ENCODE measurements around the gene LRG1. TPM values are rescaled to one million over a fixed set of nuclear protein-coding genes. Genes with fewer than 3 reads are reported as not detected.

LRG1 gene
- polyA plus RNA-seq, 1 donor from 2014 or later, result not detected

DNA sequence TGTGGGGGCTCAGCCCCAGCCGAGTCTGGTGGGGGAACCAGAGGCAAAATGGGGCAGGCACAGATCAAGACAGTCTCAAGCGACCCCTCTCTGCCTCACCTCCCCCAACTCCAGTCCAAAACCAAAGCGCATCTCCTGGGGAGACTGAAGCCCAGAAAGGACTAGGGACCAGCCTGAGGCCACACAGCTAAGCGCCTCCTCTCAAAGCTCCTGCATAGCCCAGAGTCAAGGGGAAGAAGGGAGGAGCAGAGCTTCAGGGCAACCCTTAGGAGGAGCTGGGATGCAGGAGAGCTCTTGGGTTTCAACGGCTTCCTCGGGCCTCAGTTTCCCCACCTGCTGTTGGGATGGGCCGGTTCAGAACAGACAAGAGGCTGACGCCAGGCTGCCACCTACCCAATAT, 39.6 kb upstream of the LRG1 start:
- H3F3A ChIP-seq (ENCODE audit: insufficient read depth, low read length, poor library complexity, severe bottlenecking), result no peaks in the 10 kb centered on the region
- H2AFZ ChIP-seq (ENCODE audit: low read depth, low read length), result no peak overlapping the region
- no peak overlapping the region for H3K4me2 ChIP-seq (ENCODE audit: low read length)
- H3K4me3 ChIP-seq (ENCODE audit: low read length), result peak overlapping the region; percentile 92
- no peak overlapping the region for H3K27ac ChIP-seq (ENCODE audit: low read length)
- no peak for TF ChIP-seq RAD21 (conservative IDR thresholded peaks at IDR 0.05)
- H3K9me2 ChIP-seq (ENCODE audit: insufficient read depth, low read length), result no peaks in the 10 kb centered on the region
- no peaks in the 10 kb centered on the region for H3K36me3 ChIP-seq (ENCODE audit: insufficient read depth, low read length)
- peaks cover 11% of the 10 kb centered on the region for H3K79me2 ChIP-seq (replicated peaks; ENCODE audit: insufficient read depth, low read length)
- no peaks in the 10 kb centered on the region for H3K27me3 ChIP-seq (ENCODE audit: insufficient read depth, low read depth, low read length)
- no peak overlapping the region for H3K9ac ChIP-seq (ENCODE audit: low read length)
- H3K9me3 ChIP-seq (ENCODE audit: low read length), result no peaks in the 10 kb centered on the region
- peaks cover 17% of the 10 kb centered on the region for H4K20me1 ChIP-seq (ENCODE audit: insufficient read depth)

DNA sequence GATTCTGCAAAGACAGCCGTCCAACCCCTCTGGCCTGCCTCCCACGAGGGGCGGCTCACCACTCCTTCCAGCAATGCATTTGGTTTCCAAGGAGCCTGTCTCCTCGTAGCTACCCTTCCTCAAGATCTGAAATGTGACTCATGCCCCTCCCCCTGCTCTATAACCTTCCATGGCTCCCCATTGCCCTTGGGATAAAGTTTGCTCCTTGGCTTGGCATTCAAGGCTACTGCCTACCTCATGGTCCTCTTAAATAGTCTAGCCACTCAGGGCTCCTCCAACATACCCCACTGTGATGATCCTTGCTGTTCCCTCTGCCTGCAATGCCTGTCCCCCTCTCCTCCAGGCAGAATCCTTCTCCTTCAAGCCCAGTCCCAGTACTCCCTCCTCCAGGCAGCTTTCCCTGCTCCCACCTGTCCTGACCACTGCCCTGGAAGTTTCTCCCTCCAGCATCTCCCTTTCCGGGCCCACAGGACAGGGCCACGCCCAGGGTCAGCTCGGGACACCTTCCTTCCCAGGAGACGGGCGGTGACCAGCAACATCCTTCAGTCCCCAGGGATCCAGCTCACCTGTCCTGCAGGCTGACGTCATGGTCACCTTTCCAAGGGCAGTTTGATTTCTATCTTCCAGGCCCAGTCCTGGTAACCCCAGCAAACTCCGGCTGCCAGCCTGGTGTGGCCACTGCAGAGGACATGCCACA, 38.9 kb upstream of the LRG1 start:
- Histone ChIP-seq H2AFZ (ENCODE audit: low read depth, low read length) (no peak overlapping the region), H3K9me2 (ENCODE audit: insufficient read depth, low read length) (no peaks in the 10 kb centered on the region), H4K20me1 (ENCODE audit: insufficient read depth) (peaks cover 17% of the 10 kb centered on the region), H3K4me2 (ENCODE audit: low read length) (no peak overlapping the region), H3K79me2 (replicated peaks; ENCODE audit: insufficient read depth, low read length) (peaks cover 11% of the 10 kb centered on the region), H3K4me3 (ENCODE audit: low read length) (peak overlapping the region; percentile 92), H3K9ac (ENCODE audit: low read length) (no peak overlapping the region), H3F3A (ENCODE audit: insufficient read depth, low read length, poor library complexity, severe bottlenecking) (no peaks in the 10 kb centered on the region), H3K27ac (ENCODE audit: low read length) (no peak overlapping the region), H3K36me3 (ENCODE audit: insufficient read depth, low read length) (no peaks in the 10 kb centered on the region), H3K9me3 (ENCODE audit: low read length) (no peaks in the 10 kb centered on the region), H3K27me3 (ENCODE audit: insufficient read depth, low read depth, low read length) (no peaks in the 10 kb centered on the region)
- no peak for TF ChIP-seq EZH2 (IDR thresholded peaks at IDR 0.05; ENCODE audit: borderline replicate concordance, insufficient read depth, low read length, poor library complexity, severe bottlenecking)
- TF ChIP-seq RAD21 (conservative IDR thresholded peaks at IDR 0.05), result no peak
- TF ChIP-seq SMC3 (conservative IDR thresholded peaks at IDR 0.05; ENCODE audit: poor library complexity), result no peak
- no peak for TF ChIP-seq MXI1 (conservative IDR thresholded peaks at IDR 0.05; ENCODE audit: poor library complexity, severe bottlenecking)
- TF ChIP-seq TAF1 (IDR thresholded peaks at IDR 0.05; ENCODE audit: low read depth), result no peak
- TF ChIP-seq EP300 (conservative IDR thresholded peaks at IDR 0.05; ENCODE audit: poor library complexity, severe bottlenecking), result no peak
- TF ChIP-seq, protein P1, sequence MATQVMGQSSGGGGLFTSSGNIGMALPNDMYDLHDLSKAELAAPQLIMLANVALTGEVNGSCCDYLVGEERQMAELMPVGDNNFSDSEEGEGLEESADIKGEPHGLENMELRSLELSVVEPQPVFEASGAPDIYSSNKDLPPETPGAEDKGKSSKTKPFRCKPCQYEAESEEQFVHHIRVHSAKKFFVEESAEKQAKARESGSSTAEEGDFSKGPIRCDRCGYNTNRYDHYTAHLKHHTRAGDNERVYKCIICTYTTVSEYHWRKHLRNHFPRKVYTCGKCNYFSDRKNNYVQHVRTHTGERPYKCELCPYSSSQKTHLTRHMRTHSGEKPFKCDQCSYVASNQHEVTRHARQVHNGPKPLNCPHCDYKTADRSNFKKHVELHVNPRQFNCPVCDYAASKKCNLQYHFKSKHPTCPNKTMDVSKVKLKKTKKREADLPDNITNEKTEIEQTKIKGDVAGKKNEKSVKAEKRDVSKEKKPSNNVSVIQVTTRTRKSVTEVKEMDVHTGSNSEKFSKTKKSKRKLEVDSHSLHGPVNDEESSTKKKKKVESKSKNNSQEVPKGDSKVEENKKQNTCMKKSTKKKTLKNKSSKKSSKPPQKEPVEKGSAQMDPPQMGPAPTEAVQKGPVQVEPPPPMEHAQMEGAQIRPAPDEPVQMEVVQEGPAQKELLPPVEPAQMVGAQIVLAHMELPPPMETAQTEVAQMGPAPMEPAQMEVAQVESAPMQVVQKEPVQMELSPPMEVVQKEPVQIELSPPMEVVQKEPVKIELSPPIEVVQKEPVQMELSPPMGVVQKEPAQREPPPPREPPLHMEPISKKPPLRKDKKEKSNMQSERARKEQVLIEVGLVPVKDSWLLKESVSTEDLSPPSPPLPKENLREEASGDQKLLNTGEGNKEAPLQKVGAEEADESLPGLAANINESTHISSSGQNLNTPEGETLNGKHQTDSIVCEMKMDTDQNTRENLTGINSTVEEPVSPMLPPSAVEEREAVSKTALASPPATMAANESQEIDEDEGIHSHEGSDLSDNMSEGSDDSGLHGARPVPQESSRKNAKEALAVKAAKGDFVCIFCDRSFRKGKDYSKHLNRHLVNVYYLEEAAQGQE (IDR thresholded peaks at IDR 0.05; ENCODE audit: borderline replicate concordance), result no peak
- TF ChIP-seq, protein P2, sequence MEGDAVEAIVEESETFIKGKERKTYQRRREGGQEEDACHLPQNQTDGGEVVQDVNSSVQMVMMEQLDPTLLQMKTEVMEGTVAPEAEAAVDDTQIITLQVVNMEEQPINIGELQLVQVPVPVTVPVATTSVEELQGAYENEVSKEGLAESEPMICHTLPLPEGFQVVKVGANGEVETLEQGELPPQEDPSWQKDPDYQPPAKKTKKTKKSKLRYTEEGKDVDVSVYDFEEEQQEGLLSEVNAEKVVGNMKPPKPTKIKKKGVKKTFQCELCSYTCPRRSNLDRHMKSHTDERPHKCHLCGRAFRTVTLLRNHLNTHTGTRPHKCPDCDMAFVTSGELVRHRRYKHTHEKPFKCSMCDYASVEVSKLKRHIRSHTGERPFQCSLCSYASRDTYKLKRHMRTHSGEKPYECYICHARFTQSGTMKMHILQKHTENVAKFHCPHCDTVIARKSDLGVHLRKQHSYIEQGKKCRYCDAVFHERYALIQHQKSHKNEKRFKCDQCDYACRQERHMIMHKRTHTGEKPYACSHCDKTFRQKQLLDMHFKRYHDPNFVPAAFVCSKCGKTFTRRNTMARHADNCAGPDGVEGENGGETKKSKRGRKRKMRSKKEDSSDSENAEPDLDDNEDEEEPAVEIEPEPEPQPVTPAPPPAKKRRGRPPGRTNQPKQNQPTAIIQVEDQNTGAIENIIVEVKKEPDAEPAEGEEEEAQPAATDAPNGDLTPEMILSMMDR (IDR thresholded peaks at IDR 0.05; ENCODE audit: poor library complexity, severe bottlenecking), result no peak
- no peak for TF ChIP-seq POLR2AphosphoS5 (IDR thresholded peaks at IDR 0.05)

Data from neural cell (in vitro differentiated cells).